Activated B cell treated with CpG ODN at 0.5 μM for 24 hours (primary cell): ENCODE measurements around the gene SOX14. TPM values are rescaled to one million over a fixed set of nuclear protein-coding genes. Genes with fewer than 3 reads are reported as not detected.

ENCODE experiments used
- ATAC-seq: fragments of 200-7000 bp; cut with Tn5 transposase; one replicate; pipeline ENCODE4 v1.10.0; 2021; ENCODE audit warnings: low read depth, mild to moderate bottlenecking, moderate library complexity
- CTCF ChIA-PET: fragments of 350-600 bp; sonication (Branson Sonifier 250); formaldehyde crosslinking; loops from one replicate; lab custom pipeline; 2021; ENCODE audit warnings: antibody characterized with exemption; lab: Charles Lee
- POLR2A ChIA-PET: fragments of 350-600 bp; sonication (Branson Sonifier 250); formaldehyde crosslinking; loops from one replicate; lab custom pipeline; 2021; ENCODE audit warnings: antibody characterized with exemption; lab: Charles Lee
- DNase-seq: peaks from one replicate; pipeline ENCODE4 v3.0.0; 2022
- H3K27ac Mint-ChIP-seq: one replicate; pipeline ENCODE4 v1.8.0; 2020; ENCODE audit warnings: mixed read lengths
- H3K27me3 Mint-ChIP-seq: one replicate; pipeline ENCODE4 v1.8.0; 2021; ENCODE audit warnings: mixed read lengths
- H3K36me3 Mint-ChIP-seq: one replicate; pipeline ENCODE4 v1.8.0; 2021; ENCODE audit warnings: low read depth, mixed read lengths
- H3K4me1 Mint-ChIP-seq: one replicate; pipeline ENCODE4 v1.8.0; 2021; ENCODE audit warnings: mixed read lengths
- H3K4me3 Mint-ChIP-seq: one replicate; pipeline ENCODE4 v1.8.0; 2020; ENCODE audit warnings: mild to moderate bottlenecking, mixed read lengths
- H3K9me3 Mint-ChIP-seq: one replicate; pipeline ENCODE4 v1.8.0; 2020; ENCODE audit warnings: mixed read lengths
- intact Hi-C: fragments of 100-400 bp; cut with micrococcal nuclease; formaldehyde crosslinking; loops from one replicate; pipeline ENCODE4 v1.15.1; 2024
- total RNA-seq: library from RNA; stranded (reverse); gene quantifications from 2 replicates; pipeline ENCODE4 v1.2.3, GENCODE V29; 2022
- TF ChIP-seq, protein P1 (sequence below): fragments of 200-600 bp; IDR thresholded peaks from one replicate; pipeline ENCODE4 v1.8.0; 2022; ENCODE audit warnings: antibody characterized with exemption, mild to moderate bottlenecking

Gene SOX14
- total RNA-seq: not detected in 2 replicates

GRCh38 chr3:137764001-137764433, at the start of gene SOX14:
Gene SOX14, plus strand, starts transcription at chr3:137764315. Its CDS starts 470 bp downstream, at chr3:137764785.
- Mint-ChIP-seq H3K4me3 (no peak within 1 kb of the TSS), H3K9me3 (no peaks in the 10 kb centered on the region), H3K27me3 (peaks cover 67% of the 10 kb centered on the region), H3K27ac (no peak within 1 kb of the TSS), H3K36me3 (no peaks in the 10 kb centered on the region), H3K4me1 (no peaks in the 10 kb centered on the region)
- DNase-seq (no peak), ATAC-seq (no peak)
- ChIA-PET CTCF (no interaction called here), POLR2A (no interaction called here)
- intact Hi-C loops: no loop called here
- TF ChIP-seq, protein P1, sequence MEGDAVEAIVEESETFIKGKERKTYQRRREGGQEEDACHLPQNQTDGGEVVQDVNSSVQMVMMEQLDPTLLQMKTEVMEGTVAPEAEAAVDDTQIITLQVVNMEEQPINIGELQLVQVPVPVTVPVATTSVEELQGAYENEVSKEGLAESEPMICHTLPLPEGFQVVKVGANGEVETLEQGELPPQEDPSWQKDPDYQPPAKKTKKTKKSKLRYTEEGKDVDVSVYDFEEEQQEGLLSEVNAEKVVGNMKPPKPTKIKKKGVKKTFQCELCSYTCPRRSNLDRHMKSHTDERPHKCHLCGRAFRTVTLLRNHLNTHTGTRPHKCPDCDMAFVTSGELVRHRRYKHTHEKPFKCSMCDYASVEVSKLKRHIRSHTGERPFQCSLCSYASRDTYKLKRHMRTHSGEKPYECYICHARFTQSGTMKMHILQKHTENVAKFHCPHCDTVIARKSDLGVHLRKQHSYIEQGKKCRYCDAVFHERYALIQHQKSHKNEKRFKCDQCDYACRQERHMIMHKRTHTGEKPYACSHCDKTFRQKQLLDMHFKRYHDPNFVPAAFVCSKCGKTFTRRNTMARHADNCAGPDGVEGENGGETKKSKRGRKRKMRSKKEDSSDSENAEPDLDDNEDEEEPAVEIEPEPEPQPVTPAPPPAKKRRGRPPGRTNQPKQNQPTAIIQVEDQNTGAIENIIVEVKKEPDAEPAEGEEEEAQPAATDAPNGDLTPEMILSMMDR: no peak

GRCh38 chr3:137714551-137714950, 49.6 kb upstream of the SOX14 start:
- Mint-ChIP-seq H3K27ac (no peak overlapping the region), H3K27me3 (no peaks in the 10 kb centered on the region), H3K4me3 (no peak overlapping the region), H3K36me3 (no peaks in the 10 kb centered on the region), H3K4me1 (no peaks in the 10 kb centered on the region), H3K9me3 (peaks cover 20% of the 10 kb centered on the region)
- TF ChIP-seq, protein P1: no peak
- DNase-seq (no peak), ATAC-seq (no peak)
- intact Hi-C loops: no loop called here
- CTCF ChIA-PET: no interaction called here
- POLR2A ChIA-PET: no interaction called here

- no peak for ATAC-seq
- Mint-ChIP-seq H3K27ac (no peak overlapping the region), H3K27me3 (no peaks in the 10 kb centered on the region), H3K9me3 (peaks cover 4% of the 10 kb centered on the region), H3K4me1 (no peaks in the 10 kb centered on the region), H3K36me3 (no peaks in the 10 kb centered on the region), H3K4me3 (no peak overlapping the region)
- POLR2A ChIA-PET: no interaction called here
- intact Hi-C loops: no loop called here
- CTCF ChIA-PET: no interaction called here
- no peak for DNase-seq
- TF ChIP-seq, protein P1: no peak
These were observed 39.9 kb upstream of the SOX14 start for GRCh38 chr3:137724240-137724639.

- Mint-ChIP-seq H3K4me3 (no peak overlapping the region), H3K27ac (no peak overlapping the region), H3K36me3 (no peaks in the 10 kb centered on the region), H3K9me3 (peaks cover 25% of the 10 kb centered on the region), H3K27me3 (no peaks in the 10 kb centered on the region), H3K4me1 (no peaks in the 10 kb centered on the region)
- intact Hi-C loops: no loop called here
- ChIA-PET CTCF (no interaction called here), POLR2A (no interaction called here)
- TF ChIP-seq, protein P1: no peak
- DNase-seq (no peak), ATAC-seq (no peak)
These were observed 26.9 kb upstream of the SOX14 start for GRCh38 chr3:137737208-137737607.

- CTCF ChIA-PET: no interaction called here
- TF ChIP-seq, protein P1: no peak
- H3K27ac Mint-ChIP-seq: no peak overlapping the region
- no peaks in the 10 kb centered on the region for H3K36me3 Mint-ChIP-seq
- H3K4me1 Mint-ChIP-seq: no peaks in the 10 kb centered on the region
- DNase-seq (no peak), ATAC-seq (no peak)
- POLR2A ChIA-PET: no interaction called here
- H3K9me3 Mint-ChIP-seq: peaks cover 20% of the 10 kb centered on the region
- no peak overlapping the region for H3K4me3 Mint-ChIP-seq
- H3K27me3 Mint-ChIP-seq: no peaks in the 10 kb centered on the region
- intact Hi-C loops: no loop called here
These were observed 25.4 kb upstream of the SOX14 start for GRCh38 chr3:137738710-137739109.
